ENCODE data around the gene CPT1B. TPM values are rescaled to one million over a fixed set of nuclear protein-coding genes. Genes with fewer than 3 reads are reported as not detected.

The CPT1B gene
- total and polyA plus RNA-seq, 2 donors (not counting 1 experiment from before 2014, with no cell fraction given), result 55.0 to 109 TPM

DNA sequence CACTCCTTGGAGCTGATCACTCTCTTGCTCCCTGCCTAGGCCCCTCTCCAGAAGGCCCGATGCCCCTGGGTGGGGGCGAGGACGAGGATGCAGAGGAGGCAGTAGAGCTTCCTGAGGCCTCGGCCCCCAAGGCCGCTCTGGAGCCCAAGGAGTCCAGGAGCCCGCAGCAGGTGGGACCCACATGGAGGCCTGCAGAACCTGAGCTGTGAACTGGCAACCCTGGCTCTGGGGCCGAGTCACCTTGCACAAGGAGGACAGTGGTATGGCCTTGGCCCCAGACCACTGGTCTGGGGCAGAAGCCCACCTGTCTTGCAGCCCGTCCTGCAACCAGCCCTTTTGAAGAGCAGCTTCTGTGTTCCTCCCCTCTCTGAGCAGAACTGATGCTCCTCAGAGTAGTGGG lies 59.1 kb downstream of the CPT1B start:
- DNase-seq, result no peak
- H3K27me3 Mint-ChIP-seq, result no peaks in the 10 kb centered on the region
- no peak overlapping the region for H3K4me3 ChIP-seq (ENCODE audit: control extremely low read depth in 1 of 5, extremely low read depth in 1 of 5, insufficient read depth in 1 of 5, low read depth in 2 of 5, low read length in 4 of 5)
- H3K36me3 ChIP-seq (replicated peaks in 1 of 2; ENCODE audit: control extremely low read depth in 1 of 2, control insufficient read depth in 1 of 2, extremely low read depth in 1 of 2, insufficient read depth in 2 of 2, low read length in 1 of 2), result peaks cover 0 to 66% of the 10 kb centered on the region in 2 experiments
- no peaks in the 10 kb centered on the region for H3K9me3 ChIP-seq (ENCODE audit: control extremely low read depth in 1 of 3, control insufficient read depth in 2 of 3, insufficient read depth in 1 of 3, low read length in 2 of 3)
- H3K4me2 ChIP-seq (replicated peaks; ENCODE audit: low read depth, low read length, poor library complexity, severe bottlenecking), result no peak overlapping the region
- H3K4me3 Mint-ChIP-seq, result no peak overlapping the region
- intact Hi-C loops (cut with micrococcal nuclease), result no loop called here
- CTCF ChIA-PET, result interaction anchor here (1.1 to 1.5 kb wide), 2 partner anchors 21 kb away, joined by 3 read pairs; no protein-coding TSS in a partner anchor
- no peak overlapping the region for H2AFZ ChIP-seq (ENCODE audit: insufficient read depth, low read depth, low read length, poor library complexity, severe bottlenecking)
- 96% methylated on average over 8 of the region's 8 CpGs for WGBS (ENCODE audit: insufficient coverage)
- no peak overlapping the region for H3K27ac Mint-ChIP-seq
- H3K9ac ChIP-seq (ENCODE audit: low read length), result no peak overlapping the region
- ATAC-seq (ENCODE audit: low read depth), result no peak
- no peaks in the 10 kb centered on the region for H3K9me3 Mint-ChIP-seq (ENCODE audit: insufficient read depth)
- H3K27ac ChIP-seq (ENCODE audit: low read length in 2 of 2), result no peak overlapping the region
- peaks cover 49% of the 10 kb centered on the region for H4K20me1 ChIP-seq (ENCODE audit: control insufficient read depth, insufficient read depth, low read length, poor library complexity, severe bottlenecking)
- TF ChIP-seq, protein P1, sequence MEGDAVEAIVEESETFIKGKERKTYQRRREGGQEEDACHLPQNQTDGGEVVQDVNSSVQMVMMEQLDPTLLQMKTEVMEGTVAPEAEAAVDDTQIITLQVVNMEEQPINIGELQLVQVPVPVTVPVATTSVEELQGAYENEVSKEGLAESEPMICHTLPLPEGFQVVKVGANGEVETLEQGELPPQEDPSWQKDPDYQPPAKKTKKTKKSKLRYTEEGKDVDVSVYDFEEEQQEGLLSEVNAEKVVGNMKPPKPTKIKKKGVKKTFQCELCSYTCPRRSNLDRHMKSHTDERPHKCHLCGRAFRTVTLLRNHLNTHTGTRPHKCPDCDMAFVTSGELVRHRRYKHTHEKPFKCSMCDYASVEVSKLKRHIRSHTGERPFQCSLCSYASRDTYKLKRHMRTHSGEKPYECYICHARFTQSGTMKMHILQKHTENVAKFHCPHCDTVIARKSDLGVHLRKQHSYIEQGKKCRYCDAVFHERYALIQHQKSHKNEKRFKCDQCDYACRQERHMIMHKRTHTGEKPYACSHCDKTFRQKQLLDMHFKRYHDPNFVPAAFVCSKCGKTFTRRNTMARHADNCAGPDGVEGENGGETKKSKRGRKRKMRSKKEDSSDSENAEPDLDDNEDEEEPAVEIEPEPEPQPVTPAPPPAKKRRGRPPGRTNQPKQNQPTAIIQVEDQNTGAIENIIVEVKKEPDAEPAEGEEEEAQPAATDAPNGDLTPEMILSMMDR (IDR thresholded peaks at IDR 0.05), result no peak
- no peak for TF ChIP-seq EZH2 (IDR thresholded peaks at IDR 0.05; ENCODE audit: borderline replicate concordance, insufficient read depth, low read depth, low read length, poor library complexity, severe bottlenecking)
- peaks cover 83% of the 10 kb centered on the region for H3K79me2 ChIP-seq (ENCODE audit: control insufficient read depth, insufficient read depth, low read length)
- H3K4me1 ChIP-seq (ENCODE audit: control insufficient read depth in 2 of 2, insufficient read depth in 2 of 2, low read length in 2 of 2), result peaks cover 0 to 5% of the 10 kb centered on the region in 2 donors
- no peaks in the 10 kb centered on the region for H3K27me3 ChIP-seq (replicated peaks in 1 of 4; ENCODE audit: control extremely low read depth in 1 of 4, control insufficient read depth in 3 of 4, insufficient read depth in 4 of 4, low read length in 3 of 4)
- POLR2A ChIA-PET, result interaction anchor here (1.9 kb wide), 1 partner anchor 11 kb away, joined by 4 read pairs; the partner anchor contains the start of genes LMF2 and NCAPH2
- H3K4me1 Mint-ChIP-seq, result peaks cover 2% of the 10 kb centered on the region

Other genes with a start within 250 kb of the CPT1B start
- 98.7 and 101 TPM in 2 replicates for gene PPP6R2, start 235.1 kb downstream of the CPT1B start, total RNA-seq
- gene PPP6R2, start 235.1 kb downstream of the CPT1B start, polyA plus RNA-seq, result 91.4 TPM in 2 replicates
- gene SBF1, start 103.4 kb downstream of the CPT1B start, total RNA-seq, result 254 TPM in 2 replicates
- gene SBF1, start 103.4 kb downstream of the CPT1B start, polyA plus RNA-seq, result 110 and 123 TPM in 2 replicates
- gene ADM2, start 96.9 kb downstream of the CPT1B start, total RNA-seq, result 2.6 and 3.7 TPM in 2 replicates
- 0.67 and 0.74 TPM in 2 replicates for gene ADM2, start 96.9 kb downstream of the CPT1B start, polyA plus RNA-seq
- not detected in 2 replicates for gene MIOX, start 91.6 kb downstream of the CPT1B start, total RNA-seq
- 0.12 and 0.88 TPM in 2 replicates for gene MIOX, start 91.6 kb downstream of the CPT1B start, polyA plus RNA-seq
- 128 and 132 TPM in 2 replicates for gene LMF2, start 70.7 kb downstream of the CPT1B start, total RNA-seq
- 316 and 396 TPM in 2 replicates for gene LMF2, start 70.7 kb downstream of the CPT1B start, polyA plus RNA-seq
- gene NCAPH2, start 70.2 kb downstream of the CPT1B start, total RNA-seq, result 71.5 and 76.9 TPM in 2 replicates
- 47.1 and 64.9 TPM in 2 replicates for gene NCAPH2, start 70.2 kb downstream of the CPT1B start, polyA plus RNA-seq
- gene SCO2, start 52.8 kb downstream of the CPT1B start, total RNA-seq, result 1.1 TPM in 2 replicates
- 14.2 and 15.4 TPM in 2 replicates for gene SCO2, start 52.8 kb downstream of the CPT1B start, polyA plus RNA-seq
- 45.1 and 47.7 TPM in 2 replicates for gene TYMP, start 48.4 kb downstream of the CPT1B start, total RNA-seq
- 43.6 and 45.8 TPM in 2 replicates for gene TYMP, start 48.4 kb downstream of the CPT1B start, polyA plus RNA-seq
- gene KLHDC7B, start 32.5 kb downstream of the CPT1B start, total RNA-seq, result 4.2 and 6.2 TPM in 2 replicates
- 0.61 and 1.8 TPM in 2 replicates for gene KLHDC7B, start 32.5 kb downstream of the CPT1B start, polyA plus RNA-seq
- gene SYCE3, start 15.5 kb downstream of the CPT1B start, total RNA-seq, result not detected in 2 replicates
- gene SYCE3, start 15.5 kb downstream of the CPT1B start, polyA plus RNA-seq, result not detected in 2 replicates
- gene CHKB, start 4.4 kb upstream of the CPT1B start, total RNA-seq, result 238 and 239 TPM in 2 replicates
- gene CHKB, start 4.4 kb upstream of the CPT1B start, polyA plus RNA-seq, result 309 and 350 TPM in 2 replicates
- 0.39 and 0.44 TPM in 2 replicates for gene MAPK8IP2, start 22.4 kb upstream of the CPT1B start, total RNA-seq
- gene MAPK8IP2, start 22.4 kb upstream of the CPT1B start, polyA plus RNA-seq, result 0.19 and 0.36 TPM in 2 replicates
- gene ARSA, start 49.7 kb upstream of the CPT1B start, total RNA-seq, result 77.1 and 82.0 TPM in 2 replicates
- 118 and 128 TPM in 2 replicates for gene ARSA, start 49.7 kb upstream of the CPT1B start, polyA plus RNA-seq
- gene SHANK3, start 94.4 kb upstream of the CPT1B start, total RNA-seq, result not detected in 2 replicates
- gene SHANK3, start 94.4 kb upstream of the CPT1B start, polyA plus RNA-seq, result 0.01 TPM in 1 of 2 replicates, not detected in the other
- not detected in 2 replicates for gene ACR, start 159.8 kb upstream of the CPT1B start, total RNA-seq
- not detected in 2 replicates for gene ACR, start 159.8 kb upstream of the CPT1B start, polyA plus RNA-seq
- gene RABL2B, start 205.2 kb upstream of the CPT1B start, total RNA-seq, result 99.0 and 103 TPM in 2 replicates
- 93.1 and 131 TPM in 2 replicates for gene RABL2B, start 205.2 kb upstream of the CPT1B start, polyA plus RNA-seq